SH-SY5Y (cell line): ENCODE results near the gene SKAP1.

Source experiments
- GATA2 ChIP-seq: IDR thresholded peaks from 2 replicates; pipeline ENCODE4 v1.6.1; 2011; ENCODE audit warnings: mild to moderate bottlenecking, low read depth, low read length
- GATA3 ChIP-seq: IDR thresholded peaks from 2 replicates; pipeline ENCODE4 v1.6.1; 2011; ENCODE audit warnings: low read depth, mild to moderate bottlenecking, low read length, moderate library complexity

- no peak for TF ChIP-seq GATA3
- no peak for TF ChIP-seq GATA2
These were observed 20.4 kb downstream of the SKAP1 start for GRCh38 chr17:48409607-48410006.
